ENCODE data around the gene NHERF1.

NHERF1 gene

DNA sequence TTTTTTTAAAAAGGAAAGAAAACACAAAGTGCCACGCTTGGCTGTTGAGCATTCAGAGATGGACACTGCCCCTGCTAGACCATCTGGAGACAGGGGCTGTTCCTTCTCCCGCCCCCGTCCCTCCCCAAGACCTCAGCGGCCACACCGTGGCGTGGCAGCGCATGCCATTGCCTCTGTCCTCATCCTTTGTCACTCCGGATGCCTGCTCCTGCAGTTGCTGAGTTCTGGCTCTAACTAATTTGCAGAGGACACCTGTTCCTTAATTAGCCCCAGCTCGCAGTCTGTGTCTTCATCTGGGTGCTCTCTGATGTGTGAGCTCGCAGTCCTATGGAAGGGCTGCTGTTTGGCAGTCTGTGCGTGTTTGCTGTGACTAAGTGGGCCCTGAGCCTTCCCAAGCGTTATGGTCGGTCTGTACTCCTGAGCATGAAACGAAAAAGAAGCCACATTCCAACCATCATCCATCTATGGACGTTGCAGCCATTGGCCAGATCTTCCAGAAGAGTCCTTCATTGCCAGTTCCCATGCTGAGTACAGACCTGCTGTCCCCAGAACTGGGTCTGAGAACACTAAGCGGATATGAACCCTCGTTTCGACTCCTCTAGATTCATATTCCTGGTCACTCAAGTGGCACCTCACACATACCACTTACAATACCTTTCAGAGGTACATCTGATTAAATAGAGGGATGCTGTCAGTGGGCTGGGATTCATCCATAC is 68.6 kb downstream of the NHERF1 start:
- Histone ChIP-seq H3K79me2 (ENCODE audit: insufficient read depth, low read length) (no peaks in the 10 kb centered on the region), H3K9ac (ENCODE audit: low read depth, low read length) (no peak overlapping the region), H3K27me3 (ENCODE audit: insufficient read depth, low read length, poor library complexity) (no peaks in the 10 kb centered on the region), H3K4me3 (ENCODE audit: low read depth in 1 of 2, low read length in 2 of 2) (no peak overlapping the region), H4K20me1 (ENCODE audit: insufficient read depth, low read length) (no peaks in the 10 kb centered on the region), H3K27ac (ENCODE audit: low read length) (no peak overlapping the region), H3K9me3 (ENCODE audit: insufficient read depth, low read length, severe bottlenecking) (no peaks in the 10 kb centered on the region), H3K4me2 (ENCODE audit: insufficient read depth, low read length) (no peak overlapping the region), H2AFZ (ENCODE audit: low read depth, low read length) (no peak overlapping the region), H3K4me1 (ENCODE audit: insufficient read depth, low read length) (no peaks in the 10 kb centered on the region), H3K36me3 (ENCODE audit: insufficient read depth, low read length) (peaks cover 16% of the 10 kb centered on the region)
- DNase-seq (no peak), ATAC-seq (ENCODE audit: insufficient read depth, low read depth) (no peak)
- TF ChIP-seq, protein P1, sequence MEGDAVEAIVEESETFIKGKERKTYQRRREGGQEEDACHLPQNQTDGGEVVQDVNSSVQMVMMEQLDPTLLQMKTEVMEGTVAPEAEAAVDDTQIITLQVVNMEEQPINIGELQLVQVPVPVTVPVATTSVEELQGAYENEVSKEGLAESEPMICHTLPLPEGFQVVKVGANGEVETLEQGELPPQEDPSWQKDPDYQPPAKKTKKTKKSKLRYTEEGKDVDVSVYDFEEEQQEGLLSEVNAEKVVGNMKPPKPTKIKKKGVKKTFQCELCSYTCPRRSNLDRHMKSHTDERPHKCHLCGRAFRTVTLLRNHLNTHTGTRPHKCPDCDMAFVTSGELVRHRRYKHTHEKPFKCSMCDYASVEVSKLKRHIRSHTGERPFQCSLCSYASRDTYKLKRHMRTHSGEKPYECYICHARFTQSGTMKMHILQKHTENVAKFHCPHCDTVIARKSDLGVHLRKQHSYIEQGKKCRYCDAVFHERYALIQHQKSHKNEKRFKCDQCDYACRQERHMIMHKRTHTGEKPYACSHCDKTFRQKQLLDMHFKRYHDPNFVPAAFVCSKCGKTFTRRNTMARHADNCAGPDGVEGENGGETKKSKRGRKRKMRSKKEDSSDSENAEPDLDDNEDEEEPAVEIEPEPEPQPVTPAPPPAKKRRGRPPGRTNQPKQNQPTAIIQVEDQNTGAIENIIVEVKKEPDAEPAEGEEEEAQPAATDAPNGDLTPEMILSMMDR (IDR thresholded peaks at IDR 0.05; ENCODE audit: borderline replicate concordance, extremely low read depth, low read length, poor library complexity, severe bottlenecking) = no peak
- TF ChIP-seq EZH2 (IDR thresholded peaks at IDR 0.05; ENCODE audit: borderline replicate concordance, low read depth, low read length, severe bottlenecking) = no peak

DNA sequence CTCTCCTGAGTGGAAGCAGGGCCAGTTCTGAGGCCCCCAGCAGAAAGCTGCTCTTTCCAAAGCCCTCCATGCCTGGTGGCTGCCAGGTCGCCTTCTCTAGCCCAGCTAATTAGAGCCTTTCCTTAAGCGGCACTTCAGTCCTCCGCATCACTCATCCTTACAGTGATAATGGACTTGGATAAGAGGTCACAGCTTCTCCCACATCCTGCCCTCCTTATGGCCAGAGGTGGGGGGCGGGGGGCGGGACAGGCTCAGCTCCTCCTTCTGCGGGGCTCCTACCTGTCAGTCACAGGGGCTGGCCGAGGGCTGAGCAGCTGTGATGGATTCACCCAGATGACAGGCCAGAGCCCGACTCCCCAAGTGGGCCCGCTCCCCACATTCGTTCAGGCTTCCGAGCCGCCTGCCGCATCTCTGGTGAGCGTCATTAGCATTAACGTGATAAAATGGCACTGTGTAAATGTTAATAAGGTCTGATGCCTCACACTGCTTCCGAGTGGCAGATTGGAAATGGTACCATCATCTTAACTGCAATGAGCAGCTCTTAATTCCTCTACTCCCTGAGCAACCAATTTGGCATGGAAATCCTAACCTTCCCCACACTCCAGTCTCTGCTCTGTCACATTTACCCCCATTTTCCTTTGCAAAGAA is 70.0 kb downstream of the NHERF1 start:
- no peak for DNase-seq
- peaks cover 10% of the 10 kb centered on the region for H3K36me3 ChIP-seq (ENCODE audit: insufficient read depth, low read length)
- H3K4me1 ChIP-seq (ENCODE audit: insufficient read depth, low read length) = no peaks in the 10 kb centered on the region
- H3K9me3 ChIP-seq (ENCODE audit: insufficient read depth, low read length, severe bottlenecking) = no peaks in the 10 kb centered on the region
- no peak overlapping the region for H3K4me3 ChIP-seq (ENCODE audit: low read depth in 1 of 2, low read length in 2 of 2)
- no peak for TF ChIP-seq EZH2 (IDR thresholded peaks at IDR 0.05; ENCODE audit: borderline replicate concordance, low read depth, low read length, severe bottlenecking)
- TF ChIP-seq, protein P1 (IDR thresholded peaks at IDR 0.05; ENCODE audit: borderline replicate concordance, extremely low read depth, low read length, poor library complexity, severe bottlenecking) = no peak
- H3K27me3 ChIP-seq (ENCODE audit: insufficient read depth, low read length, poor library complexity) = no peaks in the 10 kb centered on the region
- no peak overlapping the region for H2AFZ ChIP-seq (ENCODE audit: low read depth, low read length)
- no peaks in the 10 kb centered on the region for H4K20me1 ChIP-seq (ENCODE audit: insufficient read depth, low read length)
- H3K4me2 ChIP-seq (ENCODE audit: insufficient read depth, low read length) = no peak overlapping the region
- H3K9ac ChIP-seq (ENCODE audit: low read depth, low read length) = no peak overlapping the region
- no peak for ATAC-seq (ENCODE audit: insufficient read depth, low read depth)
- no peak overlapping the region for H3K27ac ChIP-seq (ENCODE audit: low read length)
- H3K79me2 ChIP-seq (ENCODE audit: insufficient read depth, low read length) = no peaks in the 10 kb centered on the region
